ENCODE measurements around the gene IL17REL.

Gene IL17REL

DNA sequence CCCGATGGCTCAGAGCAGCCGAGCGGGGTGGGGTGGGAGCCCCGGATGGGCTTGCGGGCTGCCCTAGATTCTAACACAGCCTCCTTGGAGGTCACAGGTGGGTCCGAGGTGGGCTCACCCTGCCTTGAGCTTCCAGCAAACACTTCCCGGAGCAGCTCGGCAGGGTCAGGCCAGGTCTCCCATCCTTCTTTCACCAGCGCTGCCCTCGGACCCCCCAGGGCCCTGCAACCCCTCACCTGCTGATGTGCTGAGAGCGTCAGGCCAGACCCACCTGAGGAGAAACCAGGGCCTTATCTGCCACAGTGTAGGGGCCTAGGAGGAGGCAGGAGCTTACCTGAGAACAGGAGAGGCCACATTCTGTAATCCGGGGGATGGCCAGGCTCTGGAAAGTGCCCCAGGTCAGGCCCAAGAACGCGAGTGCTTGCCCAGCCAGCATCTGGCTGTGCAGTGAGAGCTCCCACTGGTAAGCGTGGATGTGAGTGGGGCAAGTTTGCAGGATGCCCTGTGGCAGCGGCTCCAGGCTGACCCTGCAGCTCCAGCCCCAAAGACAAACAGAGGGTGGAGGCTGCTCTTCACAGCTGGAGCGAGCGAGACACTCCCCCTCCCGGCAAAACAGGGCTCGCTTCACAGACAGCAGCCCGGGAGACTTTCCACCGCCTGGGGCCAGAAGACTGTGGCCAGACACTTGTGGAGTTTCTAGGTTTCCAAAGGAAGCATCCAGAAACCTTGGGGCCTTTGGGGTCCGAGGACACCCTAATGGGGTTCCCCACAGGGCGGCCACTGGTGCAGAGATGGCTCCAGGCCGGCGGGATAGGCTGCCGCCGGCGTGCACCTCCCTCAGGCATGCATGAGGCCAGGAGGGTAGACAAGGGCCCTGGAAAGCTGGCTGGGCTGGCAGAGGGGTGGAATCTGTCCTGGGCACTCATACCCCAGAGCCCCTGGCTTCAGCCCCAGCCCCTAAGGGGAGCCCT is at the start of gene IL17REL:
Gene IL17REL (minus strand): TSS at position 555 of the 971 bp plus-strand sequence. CDS start 119 bp downstream, at position 436.
- no peak for DNase-seq

DNA sequence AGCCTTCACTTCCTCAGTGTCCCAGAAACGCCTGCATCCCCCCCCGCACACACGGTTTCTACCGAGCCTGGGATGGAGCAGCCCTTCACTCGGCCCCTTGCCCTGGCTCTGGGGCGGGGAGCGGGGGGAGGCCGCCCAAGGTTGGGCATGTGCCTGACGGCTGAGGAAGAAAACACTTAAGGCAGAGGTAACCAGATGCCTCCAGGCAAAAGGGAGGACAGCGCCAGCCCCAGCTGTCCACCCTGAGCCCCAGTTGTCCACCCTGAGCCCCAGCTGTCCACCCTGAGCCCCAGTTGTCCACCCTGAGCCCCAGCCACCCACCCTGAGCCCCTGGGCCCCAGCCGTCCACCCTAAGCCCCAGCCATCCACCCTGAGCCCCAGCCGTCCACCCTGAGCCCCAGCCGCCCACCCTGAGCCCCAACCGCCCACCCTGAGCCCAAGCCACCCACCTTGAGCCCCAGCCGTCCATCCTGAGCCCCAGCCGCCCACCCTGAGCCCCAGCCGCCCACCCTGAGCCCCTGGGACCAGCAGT is 49.3 kb upstream of the IL17REL start:
- DNase-seq: no peak

DNA sequence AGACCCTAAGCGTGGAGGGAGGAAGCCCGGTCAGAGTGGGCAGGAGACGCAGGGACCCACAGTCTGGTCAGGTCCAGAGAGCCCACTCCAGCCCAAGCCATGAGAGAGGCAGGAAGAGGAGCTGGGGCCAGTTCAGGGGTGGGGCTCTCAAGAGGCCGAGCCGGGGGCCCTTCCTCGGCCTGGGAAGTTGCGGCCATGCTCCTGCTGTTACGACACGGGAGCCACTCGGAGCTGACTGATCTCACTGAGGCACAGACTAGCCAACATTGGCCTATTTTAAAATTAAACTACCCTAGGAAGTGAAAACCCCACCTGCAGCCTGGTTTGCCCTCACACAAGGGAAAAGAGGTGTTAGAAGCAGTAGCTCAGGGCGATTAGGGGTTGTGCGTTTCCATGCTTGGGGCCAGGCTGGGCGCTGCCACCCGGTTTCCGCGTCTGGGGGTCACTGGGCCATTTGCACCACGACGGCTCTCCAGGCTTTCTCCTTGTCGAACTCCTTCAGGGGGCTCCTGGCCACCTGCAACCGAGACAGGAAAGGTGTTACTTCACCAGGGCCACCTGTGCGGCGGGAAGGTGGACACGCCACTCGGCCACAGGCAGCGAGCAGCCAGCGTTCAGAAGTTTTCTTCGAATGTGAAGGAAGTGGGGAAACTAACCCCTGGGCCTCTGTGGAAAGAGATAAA is 48.7 kb upstream of the IL17REL start:
- DNase-seq: no peak

DNA sequence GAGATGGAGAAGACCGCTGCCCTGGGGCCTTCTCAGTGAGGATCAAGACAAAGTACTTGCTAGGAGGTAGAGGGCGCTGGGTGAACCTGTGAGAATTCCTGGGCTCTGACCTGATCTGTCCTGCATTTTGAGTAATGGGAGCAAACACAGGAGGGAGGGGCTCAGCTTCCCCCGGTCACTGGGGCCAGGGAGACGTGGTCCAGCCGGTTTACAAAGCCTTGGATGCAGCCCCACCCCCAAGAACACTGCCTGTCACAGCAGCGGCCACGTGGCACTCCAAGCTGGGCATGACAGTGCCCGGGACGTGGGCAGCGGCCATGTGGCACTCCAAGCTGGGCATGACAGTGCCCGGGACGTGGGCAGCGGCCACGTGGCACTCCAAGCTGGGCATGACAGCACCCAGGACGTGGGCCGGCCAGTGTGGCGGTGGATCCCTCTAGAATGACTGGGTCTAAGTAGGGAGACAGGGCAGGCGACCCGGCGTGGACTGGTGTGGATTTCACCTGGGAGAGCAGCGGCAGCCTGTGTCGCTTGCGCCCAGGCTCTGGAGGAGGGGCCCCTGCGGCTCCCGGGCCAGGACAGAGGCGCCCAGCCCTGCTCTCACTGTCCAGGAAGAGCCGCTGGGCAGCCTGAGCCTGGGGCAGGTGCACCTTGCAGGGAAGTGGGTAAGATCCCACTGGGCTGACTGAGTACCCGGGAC is 48.0 kb upstream of the IL17REL start:
- no peak for DNase-seq

DNA sequence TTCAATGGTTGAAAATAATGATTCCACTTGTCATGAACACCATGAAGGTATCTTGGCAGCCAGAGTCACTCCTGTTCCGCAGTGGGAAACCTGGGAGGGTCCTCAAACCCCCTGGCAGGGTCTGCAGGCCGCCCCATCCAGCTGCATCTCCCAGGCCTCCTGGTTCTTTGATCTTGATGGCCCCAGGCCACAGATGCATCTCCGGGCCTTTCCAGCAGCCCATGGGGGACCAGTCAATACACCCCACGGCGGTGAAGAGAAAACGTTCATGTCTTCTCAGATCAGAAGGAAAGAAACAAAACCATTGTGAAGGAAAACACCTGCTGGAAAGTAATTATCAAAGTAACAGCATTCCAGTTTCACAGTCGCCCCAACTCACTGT is 47.3 kb upstream of the IL17REL start:
- DNase-seq: no peak

DNA sequence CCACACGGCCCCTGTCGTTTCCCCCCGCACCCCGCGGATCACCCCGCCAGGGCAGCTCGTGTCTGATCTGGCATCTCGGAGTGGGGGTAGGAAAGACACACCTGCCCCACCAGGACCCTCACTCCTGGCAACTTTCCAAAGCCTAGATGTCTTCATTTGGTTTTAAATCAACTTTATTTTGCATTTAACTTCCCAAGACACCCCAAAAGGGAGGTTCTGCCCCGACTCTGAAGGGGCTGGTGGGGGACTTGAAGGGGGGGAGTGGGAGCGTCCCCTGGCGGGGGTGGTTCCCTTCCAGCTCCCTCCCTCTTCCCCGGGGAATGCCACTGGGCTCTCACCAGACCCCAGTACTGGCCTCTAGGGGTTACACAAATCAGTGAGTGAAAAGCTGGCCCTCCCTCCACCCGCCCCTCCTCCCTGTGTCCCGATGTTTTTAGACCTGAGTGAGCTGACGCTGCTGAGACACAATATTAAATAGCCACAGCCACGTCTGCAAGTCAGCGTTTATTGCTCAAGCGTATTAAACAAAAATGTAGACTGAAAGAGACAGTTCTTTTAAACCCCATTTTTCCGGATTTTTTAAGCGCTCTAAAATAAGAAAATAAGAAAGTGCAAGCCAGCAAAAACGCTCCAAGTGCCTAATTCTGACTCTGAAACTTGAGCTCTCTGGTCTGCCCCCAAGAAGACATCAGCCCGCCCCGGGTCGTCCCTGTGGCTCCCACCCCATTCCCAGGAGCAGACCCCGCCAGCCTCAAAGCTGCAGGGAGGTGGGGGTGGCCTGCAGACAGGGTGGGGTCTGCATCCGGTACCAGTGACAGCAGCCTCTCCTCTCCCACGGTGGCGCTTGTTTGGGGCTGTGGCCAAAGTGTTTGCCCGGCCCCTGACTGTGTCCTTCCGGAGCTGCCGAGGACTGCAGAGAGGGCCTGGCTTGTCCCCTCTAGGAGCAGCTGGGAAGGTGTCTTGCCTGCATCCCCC is 46.6 kb upstream of the IL17REL start:
- no peak for DNase-seq

DNA sequence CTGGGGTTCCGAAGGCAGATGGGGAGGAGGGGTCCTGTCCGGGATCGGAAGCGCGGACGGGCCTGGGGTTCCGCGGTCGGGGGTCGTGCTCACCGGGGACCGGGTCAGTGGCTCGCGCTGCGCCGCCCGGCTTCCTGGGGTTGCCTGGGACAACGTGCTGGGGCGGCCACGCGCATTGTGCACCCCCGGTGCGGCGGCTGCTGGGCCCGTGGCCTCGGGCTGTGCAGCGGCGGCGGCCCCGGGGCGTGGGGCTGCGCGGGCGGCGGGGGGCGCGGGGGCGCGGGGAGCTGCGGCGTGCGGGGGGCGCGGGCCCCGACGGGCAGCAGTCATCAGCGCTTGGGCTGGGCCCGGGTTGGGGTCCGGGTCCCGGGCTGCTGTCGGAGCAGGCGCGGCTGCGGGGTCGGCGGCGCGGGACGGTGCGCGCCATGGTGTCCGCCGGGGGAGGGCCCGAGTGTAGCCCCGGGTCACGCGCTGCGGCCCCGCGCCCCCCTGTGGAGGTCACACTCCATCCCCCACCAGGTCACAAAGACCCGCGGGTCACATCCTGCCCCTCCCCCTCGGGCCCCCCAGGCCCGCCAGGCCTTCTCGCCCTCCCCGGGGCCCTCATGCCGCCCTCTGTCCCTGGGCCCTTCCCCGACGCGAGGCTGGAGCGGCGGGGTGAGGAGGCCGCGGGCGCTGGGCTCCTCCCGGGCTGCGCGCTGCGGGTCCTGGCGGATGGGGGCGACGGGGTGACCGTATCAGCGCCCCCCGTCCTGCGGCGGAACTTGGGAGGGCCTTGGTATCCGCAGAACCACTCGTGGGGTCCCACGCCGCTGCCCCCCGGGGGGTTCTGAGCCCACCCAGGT is 45.7 kb upstream of the IL17REL start, which contains the start of gene TTLL8:
Gene TTLL8 (minus strand): TSS at position 238 of the 845 bp plus-strand sequence.
- no peak for DNase-seq

DNA sequence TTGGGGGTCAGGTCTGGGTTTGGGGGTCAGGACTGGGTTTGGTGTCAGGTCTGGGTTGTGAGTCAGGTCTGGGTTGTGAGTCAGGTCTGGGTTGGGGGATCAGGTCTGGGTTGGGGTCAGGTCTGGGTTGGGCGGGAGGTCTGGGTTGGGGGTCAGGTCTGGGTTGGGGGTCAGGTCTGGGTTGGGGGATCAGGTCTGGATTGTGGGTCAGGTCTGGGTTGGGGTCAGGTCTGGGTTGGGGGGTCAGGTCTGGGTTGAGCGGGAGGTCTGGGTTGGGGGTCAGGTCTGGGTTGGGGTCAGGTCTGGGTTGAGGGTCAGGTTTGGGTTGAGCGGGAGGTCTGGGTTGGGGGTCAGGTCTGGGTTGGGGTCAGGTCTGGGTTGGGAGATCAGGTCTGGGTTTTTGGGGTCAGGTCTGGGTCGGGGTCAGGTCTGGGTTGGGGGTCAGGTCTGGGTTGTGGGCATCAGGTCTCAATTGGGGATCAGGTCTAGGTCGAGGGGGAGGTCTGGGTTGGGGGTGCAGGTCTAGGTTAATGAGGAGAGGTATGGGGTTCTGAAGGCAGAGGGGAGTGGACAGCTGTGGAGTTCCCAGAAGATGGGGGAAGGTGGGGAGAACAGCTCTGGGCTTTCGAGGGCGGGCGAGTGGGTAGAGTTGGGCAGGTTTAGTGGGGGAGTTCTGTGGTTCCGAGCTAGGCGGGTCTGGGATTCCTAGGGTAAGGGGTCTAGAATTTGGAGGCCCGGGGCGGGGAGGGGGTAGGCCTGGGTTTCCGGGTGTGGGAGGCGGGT is 44.9 kb upstream of the IL17REL start:
- DNase-seq: no peak

DNA sequence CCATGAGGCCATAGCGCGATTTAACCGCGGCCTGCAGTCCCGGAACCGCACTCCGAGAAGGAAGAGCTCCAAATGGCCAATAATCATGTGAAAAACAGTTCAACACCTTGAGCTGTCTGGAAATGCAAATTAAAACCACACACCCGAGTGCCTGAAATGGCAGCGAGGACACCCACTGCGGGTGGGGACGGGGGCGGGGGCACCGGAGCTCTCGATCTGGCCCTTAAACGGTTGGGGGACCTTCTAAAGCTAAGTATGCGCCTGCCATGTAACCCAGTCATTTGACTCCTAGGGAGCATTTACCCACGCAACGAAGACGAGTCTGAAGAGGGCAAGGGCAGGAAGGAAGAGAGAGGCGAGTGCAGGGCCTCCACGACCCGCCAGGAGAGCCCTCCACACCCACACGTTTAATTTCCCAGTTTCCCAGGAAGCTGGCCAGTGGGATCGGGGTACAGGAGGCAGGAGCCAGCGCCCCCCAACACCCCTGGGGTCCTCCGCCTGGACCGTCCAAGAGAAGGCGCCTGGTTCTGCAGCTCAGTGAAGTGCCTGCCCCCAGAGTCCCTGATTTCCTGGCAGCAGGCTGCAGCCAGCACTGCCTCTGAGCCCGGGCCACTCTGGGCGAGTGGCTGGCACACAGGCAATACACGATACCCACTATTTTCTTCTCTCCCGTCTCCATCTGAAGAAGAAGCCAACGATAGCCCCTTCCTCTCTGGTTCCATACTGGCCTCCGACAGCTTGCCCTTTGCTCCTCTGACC is 43.8 kb upstream of the IL17REL start:
- no peak for DNase-seq

DNA sequence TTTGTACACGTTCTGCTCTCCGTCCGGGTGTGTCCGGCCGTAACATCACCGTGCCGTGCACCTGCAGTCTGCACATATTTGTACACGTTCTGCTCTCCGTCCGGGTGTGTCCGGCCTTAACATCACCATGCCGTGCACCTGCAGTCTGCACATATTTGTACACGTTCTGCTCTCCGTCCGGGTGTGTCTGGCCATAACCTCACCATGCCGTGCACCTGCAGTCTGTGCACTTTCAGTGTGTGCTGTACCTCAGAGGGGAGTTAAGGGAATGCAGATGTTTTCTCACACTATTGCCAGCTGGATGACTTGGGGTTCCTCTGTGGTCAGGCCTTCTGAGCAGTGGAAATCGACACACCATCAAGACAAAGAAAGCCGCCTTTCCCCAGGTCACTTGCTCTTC is 41.3 kb upstream of the IL17REL start:
- DNase-seq: no peak

DNA sequence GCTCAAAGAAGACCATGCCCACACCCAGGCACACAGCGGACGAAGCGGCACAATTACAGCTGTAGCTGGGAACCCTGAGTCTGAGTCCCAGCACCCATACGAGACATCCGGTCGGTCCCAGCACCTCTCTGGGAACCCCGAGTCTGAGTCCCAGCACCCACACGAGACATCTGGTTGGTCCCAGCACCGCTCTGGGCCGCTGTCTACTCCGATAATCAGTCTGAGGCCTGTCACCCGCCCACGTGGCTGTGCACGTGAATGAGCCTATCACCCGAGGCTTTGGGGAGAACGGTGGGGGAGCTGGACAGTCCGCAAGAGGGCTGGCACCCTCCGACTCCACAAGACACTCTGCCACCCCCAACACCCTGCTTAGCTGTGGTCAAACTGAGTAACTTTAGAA is 39.4 kb upstream of the IL17REL start:
- no peak for DNase-seq

DNA sequence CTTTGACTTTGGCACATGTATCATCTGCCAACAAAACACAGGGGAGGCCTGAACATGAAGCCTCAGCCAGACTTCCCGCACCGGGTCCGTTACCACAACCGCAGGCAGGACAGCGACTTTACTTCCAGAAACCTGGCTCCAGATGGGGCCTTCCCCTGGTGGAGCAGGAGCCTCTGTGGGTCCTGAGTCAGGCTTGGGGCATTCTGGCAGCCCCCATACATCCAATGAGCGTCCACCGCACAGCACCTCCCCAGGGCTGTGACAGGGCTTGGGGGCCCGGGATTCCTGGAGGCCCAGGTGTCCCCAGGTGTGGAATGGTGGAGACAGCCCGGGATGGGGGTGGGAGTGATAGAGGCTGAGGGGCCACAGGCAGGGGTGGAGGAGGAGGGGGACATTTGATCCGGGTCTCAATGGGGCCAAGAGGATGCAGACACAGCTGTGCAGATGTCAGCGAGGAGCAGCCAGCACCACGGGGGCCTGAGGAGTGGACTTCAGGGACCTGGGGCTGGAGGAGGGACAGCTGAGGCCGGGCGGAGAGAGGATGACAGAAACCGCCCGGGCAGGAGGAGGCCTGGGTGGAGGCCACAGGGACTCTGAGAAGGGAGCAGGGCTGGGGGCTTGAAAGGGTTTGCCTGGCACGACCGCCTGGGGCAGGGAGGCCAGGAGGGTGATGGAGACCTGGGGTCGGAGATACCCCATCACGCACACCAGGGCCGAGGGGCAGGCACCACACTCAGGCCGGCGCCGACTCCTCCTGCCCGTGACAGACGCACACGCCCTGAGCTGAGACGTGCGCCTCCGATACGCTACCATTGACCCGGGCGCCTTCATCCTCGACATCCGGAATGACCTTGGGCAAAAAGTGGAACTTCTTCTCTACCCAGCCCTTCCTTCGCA is 37.0 kb upstream of the IL17REL start:
- no peak for DNase-seq

DNA sequence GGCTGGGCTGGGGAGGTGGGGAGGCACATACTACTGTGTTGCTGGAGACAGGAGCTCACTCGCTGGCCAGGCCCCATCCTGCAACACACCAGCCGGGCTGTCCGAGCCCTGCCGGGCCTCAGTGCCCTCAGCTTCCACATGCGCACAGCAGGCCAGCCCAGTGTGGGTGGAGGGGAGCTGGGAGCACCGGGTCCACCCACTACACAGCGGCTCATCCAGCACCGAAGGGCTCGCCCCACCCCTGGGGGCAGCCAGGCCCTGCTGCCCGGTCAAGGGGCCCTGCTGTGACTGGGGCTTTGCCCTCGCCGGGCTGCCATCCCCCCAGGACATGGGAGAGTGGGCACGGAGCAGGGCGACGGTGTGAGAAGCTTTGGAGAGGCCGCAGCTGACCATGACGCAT is 36.3 kb upstream of the IL17REL start:
- DNase-seq: no peak

DNA sequence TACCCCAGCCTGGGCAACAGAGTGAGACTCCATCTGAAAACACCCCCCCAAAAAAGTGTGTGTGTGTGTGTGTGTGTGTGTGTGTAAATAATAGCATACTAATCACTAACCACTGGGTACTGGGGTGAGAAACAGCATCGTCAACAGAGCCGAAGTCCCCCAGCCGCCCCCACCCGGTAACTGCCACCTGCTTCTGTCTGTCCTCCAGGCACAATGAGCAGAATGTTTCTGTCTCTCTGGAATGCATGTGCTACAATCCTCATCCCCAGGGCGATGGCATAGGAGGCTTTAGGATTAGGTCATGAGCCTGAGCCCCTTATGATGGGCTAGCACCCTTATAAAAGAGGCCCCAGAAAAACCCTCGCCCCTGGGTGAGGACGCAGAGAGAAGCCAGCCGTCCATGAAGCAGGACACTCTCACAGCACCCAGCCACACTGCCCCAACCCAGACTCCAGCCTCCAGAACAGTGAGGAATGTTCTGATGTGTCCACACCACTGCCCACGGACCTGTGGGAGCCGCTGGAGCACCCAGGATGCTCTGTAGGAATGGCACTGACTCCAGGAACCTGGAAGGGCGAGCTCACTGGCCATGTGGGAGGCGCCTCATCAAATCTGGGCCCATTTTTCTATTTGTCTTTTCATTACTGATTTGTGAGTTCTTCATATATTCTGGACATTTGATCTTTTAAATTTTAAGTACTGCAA is 35.6 kb upstream of the IL17REL start:
- DNase-seq: no peak

DNA sequence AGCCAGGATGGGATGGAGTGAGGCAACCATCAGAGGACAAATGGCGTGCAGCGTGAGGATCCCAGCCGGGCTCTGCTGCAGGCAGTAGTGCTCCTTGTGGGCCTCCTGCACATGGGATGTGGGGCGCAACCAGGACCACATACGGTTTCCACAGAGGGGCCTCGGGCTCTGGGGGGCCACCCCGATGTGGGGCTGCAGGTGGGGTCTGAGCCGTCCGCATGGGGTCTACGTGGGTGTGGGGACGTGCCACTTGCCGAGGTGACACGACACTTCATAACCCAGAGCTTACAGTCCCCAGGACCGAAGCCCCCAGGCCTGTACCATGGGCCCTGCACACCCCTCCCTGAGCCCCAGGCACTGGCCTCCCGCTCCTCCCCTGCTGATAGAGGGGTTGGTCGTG is 34.8 kb upstream of the IL17REL start:
- no peak for DNase-seq

DNA sequence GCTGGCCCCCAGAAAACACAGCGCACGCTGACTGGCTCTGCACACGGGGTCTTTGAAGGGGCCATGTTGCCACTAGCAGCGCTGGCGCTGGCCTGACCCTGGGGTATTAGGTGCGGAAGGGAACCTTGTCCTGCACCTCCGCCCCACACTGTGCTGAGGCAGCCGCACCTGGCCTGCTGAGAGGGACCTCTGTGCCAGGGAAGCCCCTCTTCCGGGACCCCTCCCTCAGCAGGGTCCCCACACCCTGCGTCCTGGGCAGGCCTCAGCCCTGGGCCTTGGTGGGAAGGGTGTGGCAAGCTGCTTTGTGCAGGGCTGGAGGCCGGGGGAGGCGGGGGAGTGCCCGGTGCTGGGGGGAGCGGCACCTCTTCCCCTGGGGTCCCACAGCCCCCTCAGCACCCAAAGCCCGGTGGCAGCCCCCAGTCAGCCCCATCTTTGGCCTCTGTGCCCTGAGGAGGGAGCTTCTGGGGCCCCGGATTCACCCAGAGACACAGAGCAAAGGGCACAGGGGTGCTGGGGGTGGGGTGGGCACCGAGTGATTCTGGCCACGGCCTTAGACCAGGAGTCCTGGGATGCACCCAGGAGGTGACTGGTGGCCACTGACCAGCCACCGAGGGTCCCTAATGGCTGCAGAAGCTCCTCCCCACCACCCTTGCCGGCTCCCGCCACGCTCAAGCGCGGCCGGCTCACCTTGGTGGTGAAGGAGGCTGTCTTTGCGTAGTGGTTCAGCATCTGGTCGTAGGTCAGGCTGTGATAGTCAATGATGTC is 34.1 kb upstream of the IL17REL start:
- DNase-seq: no peak

DNA sequence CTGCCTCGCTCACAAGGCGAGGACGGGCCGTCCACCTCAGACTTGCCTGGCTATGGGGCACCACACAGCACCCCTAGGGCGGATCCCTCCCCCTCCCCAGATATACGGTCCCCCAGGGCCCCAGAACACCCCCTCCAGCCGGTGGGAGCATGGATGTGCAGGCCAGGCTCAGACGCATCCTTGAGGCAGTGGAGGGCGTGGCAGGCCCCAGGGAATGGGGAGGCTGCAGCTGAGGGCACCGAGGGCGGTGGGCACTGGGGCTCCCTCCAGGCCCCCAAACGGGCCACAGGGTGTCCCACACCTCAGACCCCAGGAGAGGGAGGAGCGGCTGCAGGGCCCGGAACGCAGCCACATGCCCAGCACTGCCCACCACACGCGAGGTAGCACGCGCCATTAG is 33.5 kb upstream of the IL17REL start:
- DNase-seq: no peak
